Stimulated activated naive CD8-positive, alpha-beta T cell treated with anti-CD3 and anti-CD28 coated beads, Interleukin-15, Interleukin-2, amounts not matched to agents 100 U/mL and 50 U/mL, for 24 hours (primary cell): ENCODE data around the gene C4orf50.
"Not testable (repeated sequence)": the region's sequence is repeated elsewhere in the genome, so short reads cannot be mapped to it uniquely, and the experiment has no call there.

Experiments used
- ATAC-seq: fragments of 150-1000 bp; cut with Tn5 transposase; one replicate; pipeline ENCODE4 v1.10.0; 2021
- DNase-seq: peaks from one replicate; pipeline ENCODE4 v3.0.0; 2021

C4orf50 gene

GRCh38 chr4:5968246-5968645 is 50.0 kb downstream of the C4orf50 start:
- DNase-seq (no peak), ATAC-seq (no peak)

DNA sequence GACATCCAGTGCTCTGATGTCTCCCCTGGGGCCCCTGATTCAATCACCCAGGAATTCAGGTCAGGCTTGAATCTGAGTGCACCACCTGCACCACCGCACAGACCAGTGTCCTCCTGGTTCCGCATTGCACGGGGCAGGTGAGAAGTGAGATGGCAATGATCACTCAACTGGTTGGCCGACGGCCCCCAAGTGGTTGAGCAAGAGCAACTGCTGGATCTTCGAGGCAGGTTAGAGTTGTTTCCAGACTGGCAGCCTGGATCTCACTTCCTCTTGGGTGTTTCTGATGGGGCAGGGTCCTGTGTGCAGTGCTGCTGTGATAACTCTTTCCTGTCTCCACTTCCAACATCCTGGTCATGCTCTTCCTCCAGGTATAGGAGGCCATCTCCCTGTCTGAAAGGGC is 50.4 kb downstream of the C4orf50 start:
- ATAC-seq (no peak), DNase-seq (no peak)

DNA sequence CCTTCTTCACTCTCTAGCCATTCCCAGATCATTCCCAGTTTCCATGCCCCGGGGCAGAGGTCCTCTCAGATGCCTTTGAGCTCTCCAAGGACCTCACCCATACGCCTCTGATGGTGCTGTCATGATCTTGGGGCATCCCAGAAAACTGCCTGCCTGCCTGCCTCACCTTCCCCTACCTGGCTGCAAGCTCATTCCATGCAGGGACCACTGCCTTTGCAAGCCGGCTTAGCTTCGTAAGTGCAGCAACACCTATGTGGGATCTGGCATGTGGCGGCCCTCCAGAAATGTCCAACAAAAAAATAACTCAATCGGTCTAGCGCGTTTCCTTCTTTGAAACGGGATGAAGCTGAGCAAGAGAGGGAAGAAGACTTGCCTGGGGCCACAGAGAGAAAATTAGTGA is 53.0 kb downstream of the C4orf50 start:
- ATAC-seq (no peak), DNase-seq (no peak)

GRCh38 chr4:5964030-5964429 is 54.2 kb downstream of the C4orf50 start:
- ATAC-seq (no peak), DNase-seq (no peak)

GRCh38 chr4:5963611-5964010 is 54.6 kb downstream of the C4orf50 start:
- ATAC-seq (no peak), DNase-seq (no peak)

DNA sequence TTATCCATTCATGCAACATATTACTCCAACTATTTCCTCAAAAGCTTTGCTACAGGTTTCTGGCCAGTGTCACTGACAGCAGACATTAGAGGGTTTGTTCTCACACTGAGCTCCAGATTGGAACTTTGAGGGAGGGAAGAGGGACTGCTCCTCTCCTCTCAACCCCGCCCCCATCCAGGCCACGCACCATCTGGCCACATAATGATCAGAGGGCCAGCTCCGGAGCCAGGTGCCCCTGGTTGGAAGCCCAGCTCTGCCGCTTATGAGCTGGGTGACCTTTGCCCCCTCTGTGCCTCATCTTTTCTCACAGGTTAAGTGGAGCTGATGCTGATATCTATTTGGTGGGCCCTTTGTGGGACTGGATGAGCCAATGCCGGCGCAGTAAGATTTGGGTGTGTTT is 55.8 kb downstream of the C4orf50 start:
- DNase-seq (no peak), ATAC-seq (no peak)

DNA sequence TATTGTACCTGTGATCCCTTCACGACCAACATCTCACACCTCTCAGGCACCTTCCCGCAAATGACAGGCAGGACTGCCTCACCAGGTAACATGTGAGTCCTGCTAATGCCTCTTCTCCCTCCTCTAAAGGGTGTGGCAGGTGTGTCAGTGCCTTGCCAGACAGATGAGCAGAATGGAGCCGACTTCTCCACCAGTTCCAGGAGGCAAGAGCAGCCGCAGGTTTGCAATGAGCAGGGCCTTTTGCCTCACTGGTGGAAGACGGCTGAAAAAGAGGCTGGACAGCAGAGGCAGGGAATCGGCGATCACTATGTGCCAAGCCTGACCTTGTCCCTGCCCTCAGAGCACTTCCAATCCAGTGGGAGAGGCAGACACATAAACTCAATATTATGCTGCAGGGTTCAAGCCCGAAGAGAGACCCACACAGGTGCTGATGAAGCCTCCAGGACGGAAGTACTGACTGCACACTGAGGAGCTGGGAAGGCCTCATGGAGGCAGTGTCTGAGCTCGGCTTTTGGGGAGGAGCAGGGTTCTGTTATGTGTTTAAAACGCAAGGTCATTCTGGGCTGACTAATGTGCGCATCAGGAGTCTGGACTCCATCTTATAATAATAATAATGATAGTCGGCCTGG is 57.9 kb downstream of the C4orf50 start:
- ATAC-seq (no peak), DNase-seq (no peak)

DNA sequence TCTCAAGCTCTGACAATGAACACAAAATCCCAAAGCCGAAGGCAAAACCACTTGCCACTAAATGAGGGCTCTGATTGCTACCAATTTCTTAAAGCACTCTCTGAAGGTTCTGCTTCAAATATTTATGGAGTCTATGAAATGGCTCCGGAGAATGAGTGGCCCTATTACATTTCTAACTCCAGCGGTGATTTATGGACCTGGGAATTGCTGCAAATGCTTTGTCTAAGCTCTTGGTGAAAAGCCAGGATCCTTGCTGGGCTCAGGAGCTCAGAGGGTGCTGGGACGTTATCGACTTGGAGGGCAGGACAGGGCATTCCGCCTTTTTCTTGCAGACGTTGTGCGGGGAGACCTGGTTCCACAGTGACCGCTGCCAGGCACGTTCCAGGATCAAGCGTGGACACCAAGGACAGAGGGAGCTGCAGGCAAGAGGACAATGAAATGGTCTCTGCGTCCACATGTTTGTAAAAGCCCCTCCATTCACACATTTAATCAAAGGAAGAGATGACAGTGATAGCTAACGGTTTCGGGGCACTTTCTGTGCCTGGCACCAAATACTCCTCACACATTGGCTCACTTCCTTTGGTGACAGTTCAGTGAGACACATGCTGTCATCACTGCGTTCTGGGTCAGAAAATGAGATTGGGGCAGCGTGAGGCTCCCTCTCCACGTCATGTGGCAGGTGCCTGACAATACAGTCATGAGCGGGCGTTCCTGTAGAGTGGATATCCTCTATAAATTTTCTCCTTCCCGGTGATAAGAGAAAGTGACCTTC is 58.8 kb downstream of the C4orf50 start:
- no peak for ATAC-seq
- DNase-seq, result no peak

DNA sequence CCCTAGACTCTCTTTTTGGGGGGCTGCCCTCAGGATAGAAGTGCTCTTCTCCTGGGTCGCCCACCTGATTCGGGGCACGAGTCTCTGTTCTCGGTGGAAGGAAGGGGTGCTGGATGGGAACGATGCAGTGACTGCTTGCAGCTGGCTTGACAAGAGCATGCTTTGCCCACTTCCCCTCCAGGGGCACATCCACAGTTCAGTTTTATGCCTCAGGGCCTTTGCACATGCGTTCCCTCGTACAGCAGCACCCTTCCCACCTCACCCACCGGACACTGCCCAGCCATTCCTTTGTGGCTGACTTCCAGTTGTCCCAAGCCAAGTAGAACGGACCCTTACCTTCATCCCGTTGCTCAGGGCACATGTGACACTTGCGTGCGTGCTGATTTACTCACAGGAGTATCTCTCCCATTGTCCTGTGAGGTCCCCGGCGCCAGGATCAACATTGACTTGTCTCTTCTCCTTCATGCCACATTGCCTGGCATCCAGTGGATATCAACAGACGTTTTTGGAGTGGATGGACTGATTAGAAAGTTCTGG is 60.0 kb downstream of the C4orf50 start:
- no peak for ATAC-seq
- no peak for DNase-seq

DNA sequence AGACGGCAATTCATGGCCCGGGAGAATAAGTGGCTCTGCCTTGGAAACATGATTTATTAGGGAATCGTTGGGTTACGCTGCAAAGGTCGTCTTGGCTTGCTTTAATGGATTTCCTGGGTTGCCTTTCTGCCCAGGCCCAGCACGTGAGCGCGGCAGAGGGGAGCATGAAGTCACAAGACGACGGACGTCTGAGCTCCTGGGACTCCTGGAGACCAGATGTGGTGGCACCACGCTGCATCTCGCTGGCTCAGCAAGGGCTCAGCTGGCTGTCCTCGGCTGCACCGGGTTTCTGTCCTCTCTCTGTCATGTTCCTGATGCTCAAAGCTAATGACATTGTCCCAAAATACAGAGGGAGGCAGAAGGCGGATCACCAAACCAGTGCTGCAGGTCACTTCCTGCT is 61.2 kb downstream of the C4orf50 start:
- ATAC-seq, result no peak
- no peak for DNase-seq

DNA sequence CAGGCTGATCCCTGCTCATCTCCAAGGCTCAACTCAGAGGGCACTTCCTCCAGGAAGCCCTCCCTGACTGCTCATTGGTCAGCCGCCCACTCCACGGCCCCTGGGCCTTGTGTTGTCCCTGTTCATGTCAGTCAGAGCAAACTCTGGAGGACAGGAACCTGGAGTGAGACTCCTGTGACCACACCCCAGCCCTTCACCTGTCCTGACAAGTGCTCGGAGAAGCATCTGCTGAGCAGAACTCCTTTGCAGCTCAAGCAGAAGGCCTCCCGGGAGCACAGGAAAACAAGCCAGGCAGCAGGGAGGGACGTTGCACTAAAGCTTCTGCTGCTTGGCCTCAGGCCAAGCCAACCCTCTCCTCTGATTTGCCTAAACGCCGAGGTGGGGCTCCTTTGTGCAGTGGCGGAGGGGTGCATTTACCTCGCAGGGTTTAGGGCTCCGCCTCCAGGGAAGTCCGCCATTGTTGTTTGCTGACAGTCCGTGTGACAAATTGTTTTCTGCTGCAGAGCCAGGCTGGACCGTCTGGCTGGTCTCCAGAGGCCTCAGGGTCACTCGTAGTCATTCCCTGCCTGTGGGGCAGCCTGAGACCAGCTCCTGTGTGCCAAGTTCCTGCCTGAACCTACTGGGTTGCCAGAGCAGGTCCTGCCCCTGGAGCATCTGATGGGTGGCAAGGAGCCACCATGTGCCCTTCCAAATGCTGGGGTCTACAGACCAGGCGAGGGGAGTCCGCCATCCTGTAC is 61.8 kb downstream of the C4orf50 start:
- ATAC-seq, result no peak
- DNase-seq, result no peak

DNA sequence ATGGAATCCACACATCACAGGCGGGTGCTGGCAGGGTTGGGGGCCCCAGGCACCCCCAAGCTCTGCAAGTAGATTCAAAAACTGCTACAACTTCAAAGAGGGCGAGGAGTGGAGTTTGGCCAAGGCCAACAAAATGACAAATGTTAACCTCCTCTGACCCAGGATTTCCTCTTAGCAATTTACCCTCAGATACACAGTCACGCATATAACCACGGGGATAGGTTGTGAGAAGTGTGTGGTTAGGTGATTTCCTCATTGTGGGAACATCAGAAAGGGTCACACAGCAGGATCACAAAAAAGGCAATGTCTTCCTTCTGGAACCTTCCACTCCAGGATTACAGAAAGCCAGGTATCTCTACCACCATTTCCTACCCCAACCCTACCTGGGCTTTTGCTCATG is 62.4 kb downstream of the C4orf50 start:
- DNase-seq, result no peak
- no peak for ATAC-seq

DNA sequence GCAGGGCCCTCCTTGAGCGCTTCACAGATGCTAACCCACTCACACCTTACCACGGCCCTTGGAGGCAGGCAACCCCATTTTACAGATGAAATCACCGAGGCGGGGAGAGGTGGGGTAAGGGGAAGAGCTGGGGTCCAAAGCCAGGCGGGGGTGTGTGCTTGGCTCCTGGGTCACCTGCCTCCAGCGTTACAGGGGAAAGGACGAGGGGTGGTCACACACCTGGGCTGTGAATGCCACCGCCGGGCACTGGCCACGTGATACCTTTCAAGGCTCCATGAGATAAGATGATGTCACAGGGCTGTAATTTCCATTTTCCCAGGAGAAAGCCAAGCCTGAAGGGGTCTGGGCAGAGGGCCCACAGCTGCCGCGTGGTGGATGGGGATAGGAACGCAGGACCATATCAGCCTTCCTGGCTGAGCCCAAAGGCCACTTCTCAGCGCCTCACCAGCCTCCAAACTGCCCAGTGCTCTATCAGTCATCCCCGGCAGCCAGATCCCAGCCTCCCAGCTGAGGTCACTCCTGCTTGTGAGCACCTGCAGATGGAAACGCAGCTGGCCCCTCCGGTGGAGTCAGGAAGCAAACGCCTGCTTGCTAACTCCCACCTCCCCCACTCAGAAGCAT is 62.9 kb downstream of the C4orf50 start:
- no peak for ATAC-seq
- no peak for DNase-seq

GRCh38 chr4:5954056-5954760 is 64.0 kb downstream of the C4orf50 start:
- DNase-seq (no peak), ATAC-seq (no peak)

GRCh38 chr4:5952975-5953951 is 65.0 kb downstream of the C4orf50 start:
- ATAC-seq (no peak), DNase-seq (no peak)

- no peak for DNase-seq
- ATAC-seq, result no peak
Observed at GRCh38 chr4:5952286-5952974, 65.8 kb downstream of the C4orf50 start.

GRCh38 chr4:5946653-5947052 is 71.6 kb downstream of the C4orf50 start:
- not testable (repeated sequence) for ATAC-seq, DNase-seq

DNA sequence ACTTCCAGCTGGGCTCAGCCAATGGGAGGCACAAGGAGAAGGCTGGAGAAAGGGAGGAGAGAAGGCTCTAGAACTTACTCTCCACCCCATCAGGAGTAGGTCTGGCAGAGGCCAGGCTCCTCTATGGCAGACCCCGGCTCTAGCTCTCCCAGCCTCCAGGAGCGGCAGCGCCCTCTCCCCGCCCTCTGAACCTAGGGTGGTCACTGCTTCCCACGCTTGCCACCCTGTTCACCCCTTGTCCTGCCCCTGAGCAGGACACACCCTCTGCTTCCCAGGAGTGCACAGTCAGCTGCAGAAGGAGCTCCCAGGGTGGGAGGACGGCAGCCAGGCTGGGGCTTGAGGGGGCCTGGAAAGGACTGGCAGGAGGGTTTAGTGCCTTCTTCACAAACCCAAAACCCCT is 72.3 kb downstream of the C4orf50 start:
- DNase-seq (no peak), ATAC-seq (no peak)

DNA sequence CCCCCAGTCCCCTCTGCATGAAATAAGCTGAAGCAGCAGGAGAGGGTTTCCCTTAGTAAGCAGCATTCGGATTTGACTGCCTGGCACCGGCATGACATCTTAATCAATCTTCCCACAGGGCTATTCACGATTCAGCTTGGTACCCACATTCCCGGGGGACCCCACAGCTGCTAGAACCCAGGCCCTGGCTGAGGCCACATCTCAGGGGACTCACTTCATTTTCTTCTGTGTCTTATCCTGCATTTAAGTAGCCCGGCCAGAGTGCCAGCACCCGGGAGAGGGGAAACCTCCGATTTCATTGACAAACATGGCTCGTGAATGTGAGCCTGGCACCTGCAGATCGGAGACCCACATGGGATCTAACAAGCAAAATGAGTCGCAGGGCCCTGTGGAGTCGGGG is 73.1 kb downstream of the C4orf50 start:
- no peak for DNase-seq
- ATAC-seq, result no peak

DNA sequence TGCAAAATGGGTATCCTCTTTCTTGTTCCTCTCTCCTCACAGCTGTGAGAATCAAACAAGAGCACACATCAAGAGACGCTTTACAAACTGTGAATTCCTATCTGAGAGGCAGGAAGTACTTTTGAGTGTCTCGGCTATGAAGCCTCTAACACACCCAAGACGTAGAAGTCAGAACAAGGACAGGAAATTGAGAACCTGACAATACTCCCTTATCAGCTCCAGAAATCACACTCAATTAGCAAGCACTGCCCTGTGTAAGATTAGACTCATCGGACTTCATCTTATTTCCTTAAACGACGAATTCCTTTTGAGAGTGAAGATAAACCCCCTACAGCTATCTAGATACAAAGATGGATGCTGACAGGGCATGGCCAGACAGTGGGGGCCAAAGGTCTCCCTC is 74.7 kb downstream of the C4orf50 start:
- DNase-seq (no peak), ATAC-seq (no peak)
